GM20000 (cell line): ENCODE data around the gene LITAF.

ENCODE experiments used
- DNase-seq: peaks from one replicate; pipeline ENCODE4 v3.0.0; 2012; ENCODE audit warnings: low spot score
- TF ChIP-seq, protein P1 (sequence below): IDR thresholded peaks from 2 replicates; pipeline ENCODE4 v1.5.1; 2012; ENCODE audit warnings: mild to moderate bottlenecking, control low read depth; ENCODE audit errors: extremely low read depth, missing control alignments

LITAF gene

DNA sequence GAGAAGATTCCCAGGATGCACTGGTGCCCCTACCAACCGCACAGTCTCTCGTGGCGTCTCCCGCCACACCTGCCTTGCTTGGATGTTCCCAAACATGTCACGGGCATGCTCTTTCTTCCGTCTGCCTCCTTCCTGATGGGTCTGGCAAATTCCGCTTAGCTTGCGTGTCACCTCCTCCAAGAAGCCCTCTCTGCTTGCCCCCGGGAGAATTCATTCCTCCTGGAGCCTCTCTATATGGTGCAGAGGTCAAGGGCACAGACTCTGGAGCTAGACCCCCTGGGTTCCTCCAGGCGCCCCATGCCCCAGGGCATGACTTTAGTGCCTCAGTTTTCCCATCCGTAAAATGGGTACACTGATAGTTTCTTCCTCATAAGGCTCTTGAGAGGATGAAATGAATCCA, 21.1 kb downstream of the LITAF start:
- DNase-seq: no peak
- TF ChIP-seq, protein P1, sequence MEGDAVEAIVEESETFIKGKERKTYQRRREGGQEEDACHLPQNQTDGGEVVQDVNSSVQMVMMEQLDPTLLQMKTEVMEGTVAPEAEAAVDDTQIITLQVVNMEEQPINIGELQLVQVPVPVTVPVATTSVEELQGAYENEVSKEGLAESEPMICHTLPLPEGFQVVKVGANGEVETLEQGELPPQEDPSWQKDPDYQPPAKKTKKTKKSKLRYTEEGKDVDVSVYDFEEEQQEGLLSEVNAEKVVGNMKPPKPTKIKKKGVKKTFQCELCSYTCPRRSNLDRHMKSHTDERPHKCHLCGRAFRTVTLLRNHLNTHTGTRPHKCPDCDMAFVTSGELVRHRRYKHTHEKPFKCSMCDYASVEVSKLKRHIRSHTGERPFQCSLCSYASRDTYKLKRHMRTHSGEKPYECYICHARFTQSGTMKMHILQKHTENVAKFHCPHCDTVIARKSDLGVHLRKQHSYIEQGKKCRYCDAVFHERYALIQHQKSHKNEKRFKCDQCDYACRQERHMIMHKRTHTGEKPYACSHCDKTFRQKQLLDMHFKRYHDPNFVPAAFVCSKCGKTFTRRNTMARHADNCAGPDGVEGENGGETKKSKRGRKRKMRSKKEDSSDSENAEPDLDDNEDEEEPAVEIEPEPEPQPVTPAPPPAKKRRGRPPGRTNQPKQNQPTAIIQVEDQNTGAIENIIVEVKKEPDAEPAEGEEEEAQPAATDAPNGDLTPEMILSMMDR: no peak

DNA sequence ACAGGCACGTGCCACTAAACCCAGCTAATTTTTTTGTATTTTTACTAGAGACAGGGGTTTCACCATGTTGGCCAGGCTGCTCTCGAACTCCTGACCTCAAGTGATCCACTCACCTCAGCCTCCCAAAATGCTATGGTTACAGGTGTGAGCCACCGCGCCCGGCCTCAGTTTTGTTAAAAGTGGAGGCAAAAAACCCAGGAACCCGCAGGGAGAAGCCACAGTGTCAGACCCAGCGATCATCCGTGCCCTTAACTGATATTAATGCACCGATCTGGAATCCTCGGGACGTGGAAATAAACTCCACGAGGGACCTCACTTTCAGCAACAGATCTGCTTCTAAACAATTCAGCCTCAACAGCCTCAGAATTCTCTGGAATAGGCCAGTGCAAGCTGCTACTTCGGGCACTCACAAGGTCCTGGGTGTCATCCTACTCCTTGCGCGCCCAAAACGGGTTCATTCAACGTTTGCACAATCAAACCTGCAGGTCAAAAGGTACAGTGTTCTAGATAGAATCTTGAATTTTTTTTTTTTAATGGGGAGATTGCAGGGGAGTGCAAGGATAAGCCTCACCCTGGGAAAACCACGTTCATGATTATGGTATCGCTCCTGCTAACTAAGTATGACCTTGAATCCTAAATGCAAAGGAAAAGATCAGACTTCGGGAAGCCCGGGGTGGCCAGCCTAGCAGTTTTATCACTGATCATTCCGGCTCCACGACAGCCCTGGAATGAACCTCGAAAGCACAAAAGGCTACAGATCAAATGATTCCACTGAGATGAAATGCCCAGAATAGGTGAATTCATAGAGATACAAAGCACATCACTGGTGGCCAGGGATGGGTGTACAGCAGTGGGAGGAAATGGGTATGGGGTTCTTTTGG, 22.4 kb downstream of the LITAF start:
- DNase-seq: no peak
- TF ChIP-seq, protein P1: no peak

DNA sequence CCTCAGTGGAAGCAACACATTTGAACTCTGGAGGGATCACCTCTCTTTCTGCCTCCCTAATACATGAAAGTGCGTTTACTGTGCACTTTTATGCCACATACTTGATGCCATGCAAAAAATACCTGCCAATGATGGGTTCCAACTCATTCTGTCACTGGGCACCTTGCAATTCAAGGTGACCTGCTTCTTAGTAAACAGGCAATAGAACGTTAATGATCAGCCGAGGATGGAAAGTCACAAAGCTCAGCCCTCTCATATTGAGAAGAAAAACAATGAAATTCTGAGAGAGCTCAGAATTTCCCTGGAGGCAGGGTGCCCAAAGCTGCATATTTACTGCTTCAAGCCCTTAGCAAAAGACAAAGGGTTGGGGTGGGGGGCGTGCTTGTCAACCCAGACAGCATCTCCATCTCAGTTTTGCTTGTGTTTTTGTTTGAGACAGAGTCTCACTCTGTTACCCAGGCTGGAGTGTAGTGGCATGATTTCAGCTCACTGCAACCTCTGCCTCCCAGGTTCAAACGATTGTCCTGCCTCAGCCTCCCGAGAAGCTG, 23.2 kb downstream of the LITAF start:
- TF ChIP-seq, protein P1: no peak
- no peak for DNase-seq

DNA sequence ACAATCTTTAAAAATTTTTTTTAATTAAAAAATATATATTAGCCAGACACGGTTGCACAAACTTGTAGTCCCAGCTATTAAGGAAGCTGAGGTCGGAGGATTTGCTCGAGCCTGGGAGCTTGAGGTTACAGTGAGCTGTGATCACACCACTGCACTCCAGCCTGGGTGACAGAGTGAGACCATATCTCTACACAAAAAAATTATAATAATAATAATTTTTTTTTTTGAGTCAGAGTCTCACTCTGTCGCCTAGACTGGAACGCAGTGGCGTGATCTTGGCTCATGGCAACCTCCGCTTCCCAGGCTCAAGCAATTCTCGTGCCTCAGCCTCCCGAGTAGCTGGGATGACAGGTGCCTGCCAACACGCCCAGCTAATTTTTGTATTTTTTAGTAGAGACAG, 23.8 kb downstream of the LITAF start:
- no peak for DNase-seq
- TF ChIP-seq, protein P1: no peak

DNA sequence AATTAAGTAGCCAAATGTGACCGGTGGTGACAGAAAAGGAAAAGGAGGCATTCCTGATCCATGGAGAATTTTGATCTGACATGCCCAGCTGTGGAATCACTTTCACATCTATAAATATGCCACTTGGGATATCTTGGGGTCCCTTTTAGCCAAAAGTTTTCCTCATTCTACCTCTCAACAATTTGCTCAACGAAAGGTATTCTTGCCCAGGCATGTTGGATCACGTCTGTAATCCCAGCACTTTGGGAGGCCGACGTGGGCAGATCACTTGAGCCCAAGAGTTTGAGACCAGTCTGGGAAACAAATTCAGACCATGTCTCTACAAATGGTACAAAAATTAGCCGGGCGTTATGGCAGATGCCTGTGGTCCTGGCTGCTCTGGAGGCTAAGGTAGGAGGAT, 24.3 kb downstream of the LITAF start:
- DNase-seq: no peak
- TF ChIP-seq, protein P1: no peak

DNA sequence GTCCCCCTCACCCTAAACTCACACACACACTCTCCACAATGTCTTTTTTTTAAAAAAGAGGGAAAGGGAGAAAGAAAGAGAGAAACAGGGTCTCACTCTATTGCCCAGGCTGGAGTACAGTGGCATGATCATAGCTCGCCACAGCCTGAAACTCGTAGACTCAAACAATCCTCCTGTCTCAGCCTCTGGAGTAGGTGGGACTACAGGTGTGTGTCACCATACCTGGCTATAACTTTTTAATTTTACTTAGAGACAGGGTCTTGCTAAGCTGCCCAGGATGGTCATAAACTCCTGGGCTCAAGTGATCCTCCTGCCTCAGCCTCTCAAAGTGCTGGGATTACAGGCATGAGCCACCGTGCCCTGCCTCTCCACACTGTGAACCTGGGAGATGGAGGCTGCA, 24.9 kb downstream of the LITAF start:
- no peak for DNase-seq
- TF ChIP-seq, protein P1: no peak

DNA sequence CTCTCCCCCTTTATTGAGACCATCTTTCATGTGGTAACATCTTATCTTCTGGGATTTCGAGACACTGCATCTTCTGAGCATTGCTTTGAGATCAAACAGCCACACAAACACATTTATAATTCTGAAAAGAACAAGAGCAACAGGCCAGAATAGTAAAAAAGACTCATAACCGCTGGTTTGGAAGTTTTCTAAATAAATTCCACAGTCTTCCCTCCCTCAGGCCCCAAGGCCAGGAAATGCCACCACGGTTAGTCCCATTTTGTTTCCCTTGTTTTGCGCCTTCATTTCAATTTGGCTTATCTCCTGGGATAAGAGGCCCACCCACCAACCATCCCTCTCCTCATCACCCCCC, 25.3 kb downstream of the LITAF start:
- no peak for DNase-seq
- TF ChIP-seq, protein P1: no peak
